ENCODE data around the gene FAAP20.

DNA sequence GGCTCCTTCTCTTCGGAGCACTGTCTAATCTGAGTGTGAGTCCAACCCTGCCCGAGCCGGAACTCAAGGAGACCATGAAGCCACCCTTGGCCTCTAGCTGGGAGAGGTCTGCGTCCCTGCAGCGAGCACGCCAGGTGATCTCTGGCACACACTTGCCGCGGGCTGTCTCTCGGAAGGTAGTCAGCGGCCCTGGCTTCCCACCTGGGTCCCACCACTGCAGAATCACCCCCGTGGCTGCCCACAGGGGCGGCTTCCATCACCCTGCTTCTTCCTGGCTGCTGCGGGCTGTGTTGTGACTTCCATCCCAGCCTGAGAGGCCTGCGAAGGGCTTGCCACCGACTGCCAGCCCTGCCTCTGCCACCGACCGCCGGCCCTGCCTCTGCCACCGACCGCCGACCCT, 17.0 kb downstream of the FAAP20 start:
- TF ChIP-seq CTCF (IDR thresholded peaks at IDR 0.05) = no peak
- no peak for TF ChIP-seq POLR2A (IDR thresholded peaks at IDR 0.05)
